Naive thymus-derived CD4-positive, alpha-beta T cell (primary cell): ENCODE data around the gene GABRB3. TPM values are rescaled to one million over a fixed set of nuclear protein-coding genes. Genes with fewer than 3 reads are reported as not detected.

Experiments
- ATAC-seq: fragments of 150-1000 bp; cut with Tn5 transposase; 2 replicates; pipeline ENCODE4 v1.10.0; 2021; ENCODE audit warnings: mild to moderate bottlenecking, moderate library complexity
- CTCF ChIA-PET: fragments of 350-600 bp; sonication (Branson Sonifier 250); formaldehyde crosslinking; loops from one replicate; lab custom pipeline; 2021; ENCODE audit warnings: antibody characterized with exemption; lab: Charles Lee
- POLR2A ChIA-PET: fragments of 350-600 bp; sonication (Branson Sonifier 250); formaldehyde crosslinking; loops from one replicate; lab custom pipeline; 2021; ENCODE audit warnings: antibody characterized with exemption, inconsistent platforms; lab: Charles Lee
- DNase-seq, 9 donors: peaks; one replicate each; pipeline versions ENCODE4 v3.0.0 to v3.0.0-alpha.2; 2020 to 2022; ENCODE audit warnings: mixed read lengths in 1 of 9
- H3K27ac ChIP-seq: one replicate; pipeline ENCODE4 v1.7.0; 2013; ENCODE audit warnings: mild to moderate bottlenecking, low read depth, low read length, moderate library complexity
- H3K27me3 ChIP-seq, 2 donors: one replicate each; pipeline ENCODE4 v1.7.0; 2013; ENCODE audit warnings: low read length in 2 of 2, mild to moderate bottlenecking in 2 of 2, moderate library complexity in 2 of 2; ENCODE audit not compliant: control insufficient read depth in 2 of 2, insufficient read depth in 2 of 2
- H3K36me3 ChIP-seq, 3 experiments: 1 replicate in 2 of 3; 2 replicates in 1 of 3; pipeline ENCODE4 v1.7.0; 2013; ENCODE audit warnings: low read length in 3 of 3, mild to moderate bottlenecking in 3 of 3, moderate library complexity in 1 of 3; ENCODE audit not compliant: insufficient read depth in 3 of 3, control insufficient read depth in 2 of 3
- H3K4me1 ChIP-seq, 2 donors: one replicate each; pipeline ENCODE4 v1.7.0; 2013; ENCODE audit warnings: low read length in 2 of 2, mild to moderate bottlenecking in 2 of 2, moderate library complexity in 1 of 2; ENCODE audit not compliant: control insufficient read depth in 2 of 2, insufficient read depth in 2 of 2
- H3K4me3 ChIP-seq: 2 replicates; pipeline ENCODE4 v1.7.0; 2013; ENCODE audit warnings: mild to moderate bottlenecking, low read length
- H3K9me3 ChIP-seq, 3 experiments: 1 replicate in 2 of 3; 2 replicates in 1 of 3; pipeline ENCODE4 v1.7.0; 2013; ENCODE audit warnings: low read length in 3 of 3; ENCODE audit not compliant: control insufficient read depth in 2 of 3
- H3K27ac Mint-ChIP-seq, 9 donors: one replicate each; pipeline ENCODE4 v1.8.0; 2020 to 2022; ENCODE audit warnings: mixed read lengths in 9 of 9, mild to moderate bottlenecking in 8 of 9, moderate library complexity in 5 of 9, inconsistent platforms in 2 of 9
- H3K27me3 Mint-ChIP-seq, 5 donors: one replicate each; pipeline ENCODE4 v1.8.0; 2021 to 2022; ENCODE audit warnings: mixed read lengths in 5 of 5, mild to moderate bottlenecking in 1 of 5
- H3K36me3 Mint-ChIP-seq, 5 donors: one replicate each; pipeline ENCODE4 v1.8.0; 2020 to 2022; ENCODE audit warnings: mixed read lengths in 5 of 5, mild to moderate bottlenecking in 3 of 5, inconsistent platforms in 1 of 5
- H3K4me1 Mint-ChIP-seq, 7 donors: one replicate each; pipeline ENCODE4 v1.8.0; 2020 to 2022; ENCODE audit warnings: mixed read lengths in 7 of 7, mild to moderate bottlenecking in 3 of 7, inconsistent platforms in 1 of 7
- H3K4me3 Mint-ChIP-seq, 10 donors: one replicate each; pipeline ENCODE4 v1.8.0; 2020 to 2022; ENCODE audit warnings: mild to moderate bottlenecking in 10 of 10, mixed read lengths in 10 of 10, moderate library complexity in 6 of 10, inconsistent platforms in 2 of 10
- H3K9me3 Mint-ChIP-seq, 11 donors: one replicate each; pipeline ENCODE4 v1.8.0; 2020 to 2022; ENCODE audit warnings: mixed read lengths in 11 of 11, mild to moderate bottlenecking in 4 of 11, inconsistent platforms in 1 of 11, moderate library complexity in 1 of 11
- intact Hi-C, 2 donors: fragments of 100-400 bp; cut with micrococcal nuclease; formaldehyde crosslinking; loops; one replicate each; pipeline ENCODE4 v1.15.1; 2023
- polyA plus RNA-seq, 2 donors: library from polyadenylated mRNA; unstranded; fragments of 300-500 nt; fragmentation: Illumina TruSeq; gene quantifications; one replicate each; pipeline ENCODE4 v1.2.3, GENCODE V29; 2021
- total RNA-seq, 6 experiments: library from RNA in 5 of 6; stranded (reverse) in 5 of 6; gene quantifications; 1 replicate in 5 of 6; 2 replicates in 1 of 6; pipeline ENCODE4 v1.2.3 and lab custom pipeline; 2021 to 2026

Gene GABRB3
- total and polyA plus RNA-seq, 7 experiments from 2014 or later, result 0.51 TPM; not detected in 6

GRCh38 chr15:26660241-26660640 lies 112.6 kb downstream of the GABRB3 start:
- intact Hi-C loops, result no loop called here
- Mint-ChIP-seq H3K4me1 (no peaks in the 10 kb centered on the region), H3K27ac (no peak overlapping the region), H3K4me3 (no peak overlapping the region), H3K27me3 (no peaks in the 10 kb centered on the region), H3K9me3 (peaks cover 0 to 21% (median 4%) of the 10 kb centered on the region in 11 donors), H3K36me3 (peaks cover 0 to 4% (median 0%) of the 10 kb centered on the region in 5 donors)
- POLR2A ChIA-PET, result no interaction called here
- Histone ChIP-seq H3K36me3 (no peaks in the 10 kb centered on the region), H3K27me3 (no peaks in the 10 kb centered on the region), H3K27ac (no peak overlapping the region), H3K4me3 (no peak overlapping the region), H3K4me1 (no peaks in the 10 kb centered on the region), H3K9me3 (no peaks in the 10 kb centered on the region)
- ATAC-seq, result no peak
- no peak for DNase-seq
- CTCF ChIA-PET, result no interaction called here

DNA sequence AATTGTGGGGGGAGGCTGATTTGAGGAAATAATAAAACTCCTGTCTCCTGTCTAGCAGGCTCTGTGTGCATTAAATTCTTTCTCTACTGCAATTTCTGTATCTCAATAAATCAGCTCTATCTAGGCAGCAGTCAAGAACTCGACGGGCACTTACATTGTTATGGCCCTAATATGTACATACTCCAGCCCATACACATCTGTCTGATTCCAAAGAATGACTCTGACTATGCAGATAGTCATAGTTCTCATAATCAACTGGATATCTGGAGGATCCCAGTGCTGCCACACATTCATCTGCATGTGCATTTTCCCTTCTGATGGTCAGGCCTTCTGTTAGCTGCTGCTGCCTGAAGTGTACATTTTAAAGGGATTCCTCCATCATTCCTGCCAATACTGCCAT lies 114.6 kb downstream of the GABRB3 start:
- Mint-ChIP-seq H3K4me3 (no peak overlapping the region), H3K9me3 (peaks cover 0 to 19% (median 6%) of the 10 kb centered on the region in 11 donors), H3K27ac (no peak overlapping the region), H3K27me3 (no peaks in the 10 kb centered on the region), H3K36me3 (peaks cover 0 to 4% (median 0%) of the 10 kb centered on the region in 5 donors), H3K4me1 (no peaks in the 10 kb centered on the region)
- Histone ChIP-seq H3K4me1 (no peaks in the 10 kb centered on the region), H3K4me3 (no peak overlapping the region), H3K27me3 (no peaks in the 10 kb centered on the region), H3K9me3 (no peaks in the 10 kb centered on the region), H3K36me3 (no peaks in the 10 kb centered on the region), H3K27ac (no peak overlapping the region)
- intact Hi-C loops, result no loop called here
- DNase-seq (no peak), ATAC-seq (no peak)
- POLR2A ChIA-PET, result no interaction called here
- CTCF ChIA-PET, result no interaction called here

GRCh38 chr15:26656080-26656479 lies 116.8 kb downstream of the GABRB3 start:
- no peak overlapping the region for H3K4me3 ChIP-seq
- ATAC-seq (no peak), DNase-seq (no peak)
- H3K4me1 Mint-ChIP-seq, result no peaks in the 10 kb centered on the region
- intact Hi-C loops, result no loop called here
- CTCF ChIA-PET, result no interaction called here
- peaks cover 0 to 31% (median 9%) of the 10 kb centered on the region in 11 donors for H3K9me3 Mint-ChIP-seq
- H3K9me3 ChIP-seq, result peaks cover 0 to under 1% (median 0%) of the 10 kb centered on the region in 3 experiments
- peaks cover 0 to 4% (median 0%) of the 10 kb centered on the region in 5 donors for H3K36me3 Mint-ChIP-seq
- POLR2A ChIA-PET, result no interaction called here
- no peaks in the 10 kb centered on the region for H3K4me1 ChIP-seq
- H3K27ac ChIP-seq, result no peak overlapping the region
- H3K27ac Mint-ChIP-seq, result no peak overlapping the region
- no peak overlapping the region for H3K4me3 Mint-ChIP-seq
- H3K27me3 ChIP-seq, result no peaks in the 10 kb centered on the region
- no peaks in the 10 kb centered on the region for H3K36me3 ChIP-seq
- no peaks in the 10 kb centered on the region for H3K27me3 Mint-ChIP-seq

DNA sequence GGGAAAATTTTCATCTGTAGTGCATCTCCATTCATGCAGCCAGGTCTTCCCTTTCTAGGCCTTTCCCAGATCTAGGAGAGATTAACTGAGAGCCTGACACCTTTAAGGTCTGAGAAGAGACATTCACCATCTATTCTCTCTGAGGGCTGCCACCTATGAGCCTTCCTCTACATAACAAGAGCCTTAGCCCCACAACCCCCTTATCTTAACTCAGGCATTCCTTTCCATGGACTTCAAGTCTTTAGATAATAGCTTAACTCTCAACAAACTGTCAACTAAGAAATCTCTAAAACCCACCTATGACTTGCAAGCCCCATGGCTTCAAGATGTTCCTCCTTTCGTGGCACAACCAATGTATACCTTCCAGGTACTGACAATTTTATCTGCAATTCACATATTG lies 121.0 kb downstream of the GABRB3 start:
- H3K4me3 ChIP-seq, result no peak overlapping the region
- no peaks in the 10 kb centered on the region for H3K36me3 ChIP-seq
- DNase-seq, result no peak
- H3K27ac ChIP-seq, result no peak overlapping the region
- no peaks in the 10 kb centered on the region for H3K27me3 ChIP-seq
- Mint-ChIP-seq H3K27me3 (no peaks in the 10 kb centered on the region), H3K9me3 (peaks cover 6 to 48% (median 14%) of the 10 kb centered on the region in 11 donors), H3K36me3 (peaks cover 0 to 4% (median 0%) of the 10 kb centered on the region in 5 donors), H3K4me3 (no peak overlapping the region), H3K27ac (no peak overlapping the region), H3K4me1 (peaks cover 0 to 1% (median 0%) of the 10 kb centered on the region in 7 donors)
- peaks cover 0 to 4% (median 0%) of the 10 kb centered on the region in 3 experiments for H3K9me3 ChIP-seq
- ChIA-PET POLR2A (no interaction called here), CTCF (no interaction called here)
- H3K4me1 ChIP-seq, result no peaks in the 10 kb centered on the region
- intact Hi-C loops, result no loop called here
- no peak for ATAC-seq

GRCh38 chr15:26648676-26649075 lies 124.2 kb downstream of the GABRB3 start:
- Histone ChIP-seq H3K27ac (no peak overlapping the region), H3K4me1 (no peaks in the 10 kb centered on the region), H3K36me3 (no peaks in the 10 kb centered on the region), H3K4me3 (no peak overlapping the region), H3K9me3 (peaks cover 0 to 4% (median 0%) of the 10 kb centered on the region in 3 experiments), H3K27me3 (no peaks in the 10 kb centered on the region)
- ChIA-PET CTCF (no interaction called here), POLR2A (no interaction called here)
- peaks cover 0 to 4% (median 0%) of the 10 kb centered on the region in 5 donors for H3K36me3 Mint-ChIP-seq
- no peak overlapping the region for H3K27ac Mint-ChIP-seq
- peaks cover 0 to 1% (median 0%) of the 10 kb centered on the region in 7 donors for H3K4me1 Mint-ChIP-seq
- H3K9me3 Mint-ChIP-seq, result peaks cover 6 to 45% (median 15%) of the 10 kb centered on the region in 11 donors
- DNase-seq (no peak), ATAC-seq (no peak)
- H3K27me3 Mint-ChIP-seq, result no peaks in the 10 kb centered on the region
- intact Hi-C loops, result no loop called here
- H3K4me3 Mint-ChIP-seq, result no peak overlapping the region

- Mint-ChIP-seq H3K36me3 (peaks cover 0 to 4% (median 0%) of the 10 kb centered on the region in 5 donors), H3K27ac (no peak overlapping the region), H3K9me3 (peaks cover 0 to 34% (median 15%) of the 10 kb centered on the region in 11 donors), H3K4me1 (peaks cover 0 to 1% (median 0%) of the 10 kb centered on the region in 7 donors), H3K27me3 (no peaks in the 10 kb centered on the region), H3K4me3 (no peak overlapping the region)
- H3K4me1 ChIP-seq, result no peaks in the 10 kb centered on the region
- POLR2A ChIA-PET, result no interaction called here
- intact Hi-C loops, result no loop called here
- no peaks in the 10 kb centered on the region for H3K27me3 ChIP-seq
- DNase-seq, result no peak
- H3K27ac ChIP-seq, result no peak overlapping the region
- no peaks in the 10 kb centered on the region for H3K36me3 ChIP-seq
- CTCF ChIA-PET, result no interaction called here
- ATAC-seq, result no peak
- H3K4me3 ChIP-seq, result no peak overlapping the region
- H3K9me3 ChIP-seq, result no peaks in the 10 kb centered on the region
Measured at GRCh38 chr15:26644948-26645347, 127.9 kb downstream of the GABRB3 start.

DNA sequence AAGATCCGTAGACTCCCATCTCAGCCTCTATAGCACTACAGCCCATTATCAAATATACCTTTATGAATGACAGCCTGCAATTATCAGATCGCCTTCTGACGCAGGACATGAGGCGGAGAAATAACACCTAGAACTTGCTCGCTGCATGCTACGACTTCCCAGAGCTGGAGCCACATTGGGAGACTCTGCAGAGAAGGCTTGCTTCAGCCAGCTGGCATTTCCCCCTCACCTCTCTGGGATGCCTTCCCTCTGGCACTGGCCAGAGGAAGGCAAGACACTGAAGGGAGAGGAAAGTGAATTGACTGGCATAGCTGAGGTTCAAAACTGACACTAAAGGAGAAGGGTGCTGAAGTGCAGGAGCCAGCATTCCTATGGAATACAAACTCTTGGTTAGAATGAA lies 131.7 kb downstream of the GABRB3 start:
- Mint-ChIP-seq H3K27ac (no peak overlapping the region), H3K4me3 (no peak overlapping the region), H3K27me3 (no peaks in the 10 kb centered on the region), H3K4me1 (no peaks in the 10 kb centered on the region), H3K36me3 (no peaks in the 10 kb centered on the region), H3K9me3 (peaks cover 0 to 23% (median 9%) of the 10 kb centered on the region in 11 donors)
- no peaks in the 10 kb centered on the region for H3K27me3 ChIP-seq
- no peaks in the 10 kb centered on the region for H3K9me3 ChIP-seq
- DNase-seq (no peak), ATAC-seq (no peak)
- ChIA-PET CTCF (no interaction called here), POLR2A (no interaction called here)
- no peak overlapping the region for H3K4me3 ChIP-seq
- no peaks in the 10 kb centered on the region for H3K36me3 ChIP-seq
- no peak overlapping the region for H3K27ac ChIP-seq
- no peaks in the 10 kb centered on the region for H3K4me1 ChIP-seq
- intact Hi-C loops, result no loop called here
